Ureter (tissue), 1 donor: ENCODE data around the gene MISP3. TPM values are rescaled to one million over a fixed set of nuclear protein-coding genes. Genes with fewer than 3 reads are reported as not detected.

Source experiments
- DNase-seq: peaks from one replicate; pipeline ENCODE4 v3.0.0-alpha.2; 2020; ENCODE audit warnings: low spot score
- total RNA-seq: library from RNA; stranded (reverse); gene quantifications from one replicate; pipeline ENCODE4 v1.2.4, GENCODE V29; 2023
- donor health status: DM: yes; HTN: yes; CAD: no.

MISP3 gene
- total RNA-seq, 1 donor from 2014 or later: 4.3 TPM

- no peak for DNase-seq
Observed at GRCh38 chr19:14122924-14123323, 50.3 kb downstream of the MISP3 start.

Other genes with a start within 250 kb of the MISP3 start
- not detected for gene NANOS3, start 195.7 kb upstream of the MISP3 start, total RNA-seq
- 3.3 TPM for gene BRME1, start 166.7 kb upstream of the MISP3 start, total RNA-seq
- 57.2 TPM for gene CC2D1A, start 166.6 kb upstream of the MISP3 start, total RNA-seq
- gene PODNL1, start 134.4 kb upstream of the MISP3 start, total RNA-seq: 7.9 TPM
- 30.0 TPM for gene DCAF15, start 120.3 kb upstream of the MISP3 start, total RNA-seq
- 16.4 TPM for gene RFX1, start 66.5 kb upstream of the MISP3 start, total RNA-seq
- not detected for gene RLN3, start 44.6 kb upstream of the MISP3 start, total RNA-seq
- gene IL27RA, start 41.0 kb upstream of the MISP3 start, total RNA-seq: 5.1 TPM
- gene PALM3, start 10.7 kb upstream of the MISP3 start, total RNA-seq: 24.1 TPM
- not detected for gene C19orf67, start 13.0 kb downstream of the MISP3 start, total RNA-seq
- gene SAMD1, start 18.0 kb downstream of the MISP3 start, total RNA-seq: 24.3 TPM
- 89.3 TPM for gene PRKACA, start 45.0 kb downstream of the MISP3 start, total RNA-seq
- 1.5 TPM for gene ASF1B, start 63.8 kb downstream of the MISP3 start, total RNA-seq
- gene ADGRL1, start 133.4 kb downstream of the MISP3 start, total RNA-seq: 27.9 TPM